Endothelial cell of umbilical vein (primary cell): ENCODE measurements around the gene DUSP18.

ENCODE experiments used
- EZH2 ChIP-seq: IDR thresholded peaks from 2 replicates; pipeline ENCODE4 v1.6.1; 2012; ENCODE audit warnings: borderline replicate concordance, low read depth, mild to moderate bottlenecking, moderate library complexity, low read length, inconsistent platforms; ENCODE audit not compliant: severe bottlenecking
- TF ChIP-seq, protein P1 (sequence below), 2 donors: IDR thresholded peaks; 1 replicate in 1 of 2; 2 replicates in 1 of 2; pipeline ENCODE4 v1.5.1; 2011; ENCODE audit warnings: low read length in 2 of 2, mild to moderate bottlenecking in 2 of 2, moderate library complexity in 2 of 2, control low read depth in 1 of 2, inconsistent platforms in 1 of 2, low read depth in 1 of 2; ENCODE audit not compliant: insufficient read depth in 1 of 2; ENCODE audit errors: extremely low read depth in 1 of 2
- TF ChIP-seq, protein P2 (sequence below): IDR thresholded peaks from 2 replicates; pipeline ENCODE4 v1.6.1; 2011; ENCODE audit not compliant: insufficient read depth, insufficient read length

DNA sequence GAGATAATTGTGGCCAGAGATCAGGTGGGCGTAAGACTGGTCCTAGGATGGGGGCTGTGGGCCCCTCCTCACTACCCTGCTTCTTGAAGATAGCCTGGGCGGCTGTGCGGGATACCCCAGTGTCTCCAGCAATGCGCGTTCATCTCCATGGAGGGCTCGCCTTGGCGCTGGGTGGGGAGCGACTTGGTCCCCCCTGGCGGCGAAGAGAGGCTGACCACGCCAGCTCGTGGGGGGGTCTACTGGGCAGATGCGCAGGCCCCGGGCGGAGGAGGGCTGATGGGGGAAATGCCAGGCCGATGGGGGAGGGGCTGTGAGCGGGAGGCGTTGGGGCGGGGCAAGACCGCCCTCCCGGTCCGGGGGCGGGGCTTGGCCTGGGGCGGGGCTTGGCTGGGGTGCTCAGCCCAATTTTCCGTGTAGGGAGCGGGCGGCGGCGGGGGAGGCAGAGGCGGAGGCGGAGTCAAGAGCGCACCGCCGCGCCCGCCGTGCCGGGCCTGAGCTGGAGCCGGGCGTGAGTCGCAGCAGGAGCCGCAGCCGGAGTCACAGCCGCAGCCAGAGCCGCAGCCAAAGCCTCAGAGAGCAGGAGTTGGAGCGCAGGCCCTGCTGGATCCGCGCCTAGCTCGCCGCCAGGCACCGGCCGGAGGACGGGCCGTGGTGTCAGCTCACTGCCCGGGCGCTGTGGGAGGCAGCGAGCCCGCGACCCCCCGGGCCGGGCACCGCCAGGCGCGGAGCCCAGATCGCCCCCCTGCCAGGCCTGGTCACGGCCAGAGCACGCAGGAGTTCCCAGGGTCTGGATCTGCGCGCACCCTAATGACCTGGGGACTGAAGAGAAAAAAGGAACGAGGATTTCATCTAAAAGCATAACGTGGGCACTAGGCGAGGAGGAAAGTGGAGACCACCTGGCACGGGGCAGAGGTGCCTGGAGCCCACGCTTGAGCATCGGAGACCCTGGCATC lies 32.1 kb downstream of the DUSP18 start, which contains the start of gene SLC35E4:
- TF ChIP-seq, protein P1, sequence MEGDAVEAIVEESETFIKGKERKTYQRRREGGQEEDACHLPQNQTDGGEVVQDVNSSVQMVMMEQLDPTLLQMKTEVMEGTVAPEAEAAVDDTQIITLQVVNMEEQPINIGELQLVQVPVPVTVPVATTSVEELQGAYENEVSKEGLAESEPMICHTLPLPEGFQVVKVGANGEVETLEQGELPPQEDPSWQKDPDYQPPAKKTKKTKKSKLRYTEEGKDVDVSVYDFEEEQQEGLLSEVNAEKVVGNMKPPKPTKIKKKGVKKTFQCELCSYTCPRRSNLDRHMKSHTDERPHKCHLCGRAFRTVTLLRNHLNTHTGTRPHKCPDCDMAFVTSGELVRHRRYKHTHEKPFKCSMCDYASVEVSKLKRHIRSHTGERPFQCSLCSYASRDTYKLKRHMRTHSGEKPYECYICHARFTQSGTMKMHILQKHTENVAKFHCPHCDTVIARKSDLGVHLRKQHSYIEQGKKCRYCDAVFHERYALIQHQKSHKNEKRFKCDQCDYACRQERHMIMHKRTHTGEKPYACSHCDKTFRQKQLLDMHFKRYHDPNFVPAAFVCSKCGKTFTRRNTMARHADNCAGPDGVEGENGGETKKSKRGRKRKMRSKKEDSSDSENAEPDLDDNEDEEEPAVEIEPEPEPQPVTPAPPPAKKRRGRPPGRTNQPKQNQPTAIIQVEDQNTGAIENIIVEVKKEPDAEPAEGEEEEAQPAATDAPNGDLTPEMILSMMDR (IDR thresholded peaks at IDR 0.05; ENCODE audit: extremely low read depth in 1 of 2, insufficient read depth in 1 of 2, low read depth in 1 of 2, low read length in 2 of 2): peak; percentile 26 to 61
- TF ChIP-seq, protein P2, sequence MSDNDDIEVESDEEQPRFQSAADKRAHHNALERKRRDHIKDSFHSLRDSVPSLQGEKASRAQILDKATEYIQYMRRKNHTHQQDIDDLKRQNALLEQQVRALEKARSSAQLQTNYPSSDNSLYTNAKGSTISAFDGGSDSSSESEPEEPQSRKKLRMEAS: no peak
- TF ChIP-seq EZH2: no peak
